Astrocyte (in vitro differentiated cells and primary cell): Measurements from ENCODE around the gene RALGDS.

Experiments used
- CTCF ChIP-seq: IDR thresholded peaks from 2 replicates; pipeline ENCODE4 v1.5.1; 2011; ENCODE audit warnings: low read depth, mild to moderate bottlenecking, inconsistent platforms, low read length, moderate library complexity; ENCODE audit not compliant: insufficient read depth
- EZH2 ChIP-seq: IDR thresholded peaks from 2 replicates; pipeline ENCODE4 v1.6.1; 2012; ENCODE audit warnings: mild to moderate bottlenecking, low read length, inconsistent platforms; ENCODE audit not compliant: insufficient read depth

DNA sequence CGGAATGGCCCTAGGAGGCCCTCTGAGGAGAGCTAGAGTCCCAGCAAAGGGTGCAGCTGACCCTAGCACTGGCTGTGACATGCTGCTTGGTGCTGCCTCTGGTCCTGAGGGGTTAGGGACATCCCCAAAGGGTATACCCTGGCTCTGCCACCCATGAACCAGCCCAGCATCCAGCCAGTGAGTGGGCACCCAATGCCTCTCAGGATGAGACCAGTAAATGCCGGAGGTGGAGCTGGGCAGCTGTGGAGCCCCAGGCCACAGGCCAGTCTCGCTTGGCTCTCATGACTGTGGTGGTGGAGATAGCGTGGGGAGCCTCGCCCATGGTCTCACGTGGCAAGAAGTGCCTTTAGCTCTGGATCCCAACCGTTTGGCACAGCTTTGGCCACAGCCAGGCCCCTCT lies 63.0 kb downstream of the RALGDS start:
- TF ChIP-seq CTCF (no peak), EZH2 (no peak)
